ENCODE results near the gene HDHD2.
"Not testable (repeated sequence)": the region's sequence is repeated elsewhere in the genome, so short reads cannot be mapped to it uniquely, and the experiment has no call there.

HDHD2 gene

GRCh38 chr18:47150029-47150823, at the start of gene HDHD2:
HDHD2 (minus strand) TSS chr18:47150500; CDS start chr18:47136439, 14,061 bp downstream.
- DNase-seq (ENCODE audit: low read depth) = peak; percentile 81

GRCh38 chr18:47195961-47196360, 45.7 kb upstream of the HDHD2 start:
- DNase-seq (ENCODE audit: low read depth) = not testable (repeated sequence)

GRCh38 chr18:47191961-47192360, 41.7 kb upstream of the HDHD2 start:
- DNase-seq (ENCODE audit: low read depth) = peak; percentile 76

- no peak for DNase-seq (ENCODE audit: low read depth)
Measured at GRCh38 chr18:47187721-47188120, 37.4 kb upstream of the HDHD2 start.

GRCh38 chr18:47184419-47185050, 34.2 kb upstream of the HDHD2 start:
- DNase-seq (ENCODE audit: low read depth) = peak; percentile 72

GRCh38 chr18:47182156-47182555, 31.9 kb upstream of the HDHD2 start:
- DNase-seq (ENCODE audit: low read depth) = not testable (repeated sequence)

- no peak for DNase-seq (ENCODE audit: low read depth)
Measured at GRCh38 chr18:47180765-47181164, 30.5 kb upstream of the HDHD2 start.

GRCh38 chr18:47179520-47179919, 29.2 kb upstream of the HDHD2 start:
- DNase-seq (ENCODE audit: low read depth) = no peak

GRCh38 chr18:47175898-47176575, 25.7 kb upstream of the HDHD2 start, which contains the start of gene IER3IP1:
IER3IP1 (minus strand) TSS chr18:47176364; CDS start chr18:47176277, 87 bp downstream.
- peak; percentile 97 for DNase-seq (ENCODE audit: low read depth)

GRCh38 chr18:47175283-47175897, 25.1 kb upstream of the HDHD2 start:
- DNase-seq (ENCODE audit: low read depth) = peak; percentile 21

- DNase-seq (ENCODE audit: low read depth) = peak; percentile 51
Measured at GRCh38 chr18:47174545-47175116, 24.3 kb upstream of the HDHD2 start.

- DNase-seq (ENCODE audit: low read depth) = no peak
Measured at GRCh38 chr18:47172476-47172875, 22.2 kb upstream of the HDHD2 start.

GRCh38 chr18:47168913-47169312, 18.6 kb upstream of the HDHD2 start:
- no peak for DNase-seq (ENCODE audit: low read depth)

GRCh38 chr18:47168509-47168908, 18.2 kb upstream of the HDHD2 start:
- no peak for DNase-seq (ENCODE audit: low read depth)

GRCh38 chr18:47166294-47166693, 16.0 kb upstream of the HDHD2 start:
- DNase-seq (ENCODE audit: low read depth) = peak; percentile 8

GRCh38 chr18:47163241-47163640, 12.9 kb upstream of the HDHD2 start:
- peak; percentile 90 for DNase-seq (ENCODE audit: low read depth)

GRCh38 chr18:47160256-47160655, 10.0 kb upstream of the HDHD2 start:
- DNase-seq (ENCODE audit: low read depth) = no peak

GRCh38 chr18:47158404-47158803, 8.1 kb upstream of the HDHD2 start:
- DNase-seq (ENCODE audit: low read depth) = peak; percentile 67

- DNase-seq (ENCODE audit: low read depth) = no peak
Measured at GRCh38 chr18:47151439-47151838, 1.1 kb upstream of the HDHD2 start.

GRCh38 chr18:47150824-47151366, 595 bp upstream of the HDHD2 start:
- peak; percentile 11 for DNase-seq (ENCODE audit: low read depth)

- DNase-seq (ENCODE audit: low read depth) = no peak
Measured at GRCh38 chr18:47149457-47150028, 757 bp downstream of the HDHD2 start.
